Caco-2 (cell line): ENCODE measurements around the gene RNASE9. TPM values are rescaled to one million over a fixed set of nuclear protein-coding genes. Genes with fewer than 3 reads are reported as not detected.
"Not testable (repeated sequence)": the region's sequence is repeated elsewhere in the genome, so short reads cannot be mapped to it uniquely, and the experiment has no call there.

Experiments used
- BruUV-seq: library from RNA; stranded (reverse); fragments of 400-500 nt; replicated peaks from 2 replicates; lab custom pipeline; 2021; lab: Mats Ljungman, UMichigan
- CTCF ChIA-PET: fragments of 300-600 bp; sonication (Branson Sonifier 250); formaldehyde crosslinking; loops from one replicate; lab custom pipeline; 2022; ENCODE audit warnings: antibody characterized with exemption; lab: Charles Lee
- POLR2A ChIA-PET: fragments of 300-600 bp; sonication (Branson Sonifier 250); formaldehyde crosslinking; loops from one replicate; lab custom pipeline; 2022; ENCODE audit warnings: antibody characterized with exemption; lab: Charles Lee
- DNase-seq, 2 experiments: peaks; one replicate each; pipeline versions ENCODE4 v3.0.0 to v3.0.0-alpha.2; 2020 to 2022
- H3K27me3 ChIP-seq: replicated peaks from 2 replicates; pipeline ENCODE4 v1.6.0; 2011; ENCODE audit warnings: low read length; ENCODE audit not compliant: control insufficient read depth, insufficient read depth
- H3K36me3 ChIP-seq: 2 replicates; pipeline ENCODE4 v1.5.1; 2011; ENCODE audit warnings: low read length; ENCODE audit not compliant: control insufficient read depth, insufficient read depth
- H3K4me1 ChIP-seq: fragments of 250-450 bp; sonication (Bioruptor Pico); 2 replicates; pipeline ENCODE4 v1.5.1; 2020; ENCODE audit warnings: mild to moderate bottlenecking
- H3K4me3 ChIP-seq: 2 replicates; pipeline ENCODE4 v1.5.1; 2011; ENCODE audit warnings: low read depth, mild to moderate bottlenecking, control low read depth, low read length
- H3K9me3 ChIP-seq: fragments of 250-450 bp; sonication (Bioruptor Pico); 2 replicates; pipeline ENCODE4 v1.5.1; 2020; ENCODE audit warnings: mild to moderate bottlenecking, moderate library complexity
- H3K27ac Mint-ChIP-seq: one replicate; pipeline ENCODE4 v1.8.0; 2022; ENCODE audit warnings: mixed read lengths; ENCODE audit not compliant: unreplicated experiment
- H3K27me3 Mint-ChIP-seq: one replicate; pipeline ENCODE4 v1.8.0; 2022; ENCODE audit warnings: mixed read lengths; ENCODE audit not compliant: insufficient read depth, unreplicated experiment
- H3K36me3 Mint-ChIP-seq: one replicate; pipeline ENCODE4 v1.8.0; 2022; ENCODE audit warnings: mild to moderate bottlenecking, mixed read lengths; ENCODE audit not compliant: insufficient read depth, unreplicated experiment
- H3K4me1 Mint-ChIP-seq: one replicate; pipeline ENCODE4 v1.8.0; 2022; ENCODE audit warnings: low read depth, mixed read lengths; ENCODE audit not compliant: unreplicated experiment
- H3K4me3 Mint-ChIP-seq: one replicate; pipeline ENCODE4 v1.8.0; 2022; ENCODE audit warnings: mild to moderate bottlenecking, moderate library complexity, mixed read lengths; ENCODE audit not compliant: unreplicated experiment
- H3K9me3 Mint-ChIP-seq: one replicate; pipeline ENCODE4 v1.8.0; 2022; ENCODE audit warnings: mixed read lengths; ENCODE audit not compliant: unreplicated experiment
- CTCF ChIP-seq, 2 experiments: fragments of 200-600 bp in 1 of 2; IDR thresholded peaks; 1 replicate in 1 of 2; 2 replicates in 1 of 2; pipeline versions ENCODE4 v1.5.1 to v1.8.0; 2011 to 2022; ENCODE audit warnings: antibody characterized with exemption in 1 of 2, control low read depth in 1 of 2, inconsistent platforms in 1 of 2, low read depth in 1 of 2, low read length in 1 of 2, mild to moderate bottlenecking in 1 of 2, moderate library complexity in 1 of 2; ENCODE audit not compliant: insufficient read depth in 1 of 2, severe bottlenecking in 1 of 2, unreplicated experiment in 1 of 2
- intact Hi-C: fragments of 100-400 bp; cut with micrococcal nuclease; formaldehyde crosslinking; loops from one replicate; pipeline ENCODE4 v1.10.0; 2022; ENCODE audit not compliant: unreplicated experiment
- total RNA-seq: library from RNA; stranded (reverse); gene quantifications from 2 replicates; pipeline ENCODE4 v1.2.3, GENCODE V29; 2022

Gene RNASE9
- total RNA-seq, 1 experiment from 2014 or later: not detected

GRCh38 chr14:20508367-20508766 is 52.5 kb downstream of the RNASE9 start:
- Mint-ChIP-seq H3K27ac (no peak overlapping the region), H3K36me3 (no peaks in the 10 kb centered on the region), H3K27me3 (peaks cover 5% of the 10 kb centered on the region), H3K4me1 (peaks cover 9% of the 10 kb centered on the region), H3K4me3 (no peak overlapping the region), H3K9me3 (no peaks in the 10 kb centered on the region)
- Histone ChIP-seq H3K27me3 (no peaks in the 10 kb centered on the region), H3K9me3 (no peaks in the 10 kb centered on the region), H3K4me1 (no peaks in the 10 kb centered on the region), H3K36me3 (no peaks in the 10 kb centered on the region), H3K4me3 (no peak overlapping the region)
- BruUV-seq: no TSS peak
- DNase-seq: no peak
- POLR2A ChIA-PET: no interaction called here
- CTCF ChIA-PET: no interaction called here
- intact Hi-C loops: no loop called here
- no peak for TF ChIP-seq CTCF (IDR thresholded peaks at IDR 0.05; ENCODE audit: insufficient read depth in 1 of 2, low read depth in 1 of 2, low read length in 1 of 2, severe bottlenecking in 1 of 2, unreplicated experiment in 1 of 2)

GRCh38 chr14:20507537-20507936 is 53.3 kb downstream of the RNASE9 start:
- H3K27ac Mint-ChIP-seq: not testable (repeated sequence)

DNA sequence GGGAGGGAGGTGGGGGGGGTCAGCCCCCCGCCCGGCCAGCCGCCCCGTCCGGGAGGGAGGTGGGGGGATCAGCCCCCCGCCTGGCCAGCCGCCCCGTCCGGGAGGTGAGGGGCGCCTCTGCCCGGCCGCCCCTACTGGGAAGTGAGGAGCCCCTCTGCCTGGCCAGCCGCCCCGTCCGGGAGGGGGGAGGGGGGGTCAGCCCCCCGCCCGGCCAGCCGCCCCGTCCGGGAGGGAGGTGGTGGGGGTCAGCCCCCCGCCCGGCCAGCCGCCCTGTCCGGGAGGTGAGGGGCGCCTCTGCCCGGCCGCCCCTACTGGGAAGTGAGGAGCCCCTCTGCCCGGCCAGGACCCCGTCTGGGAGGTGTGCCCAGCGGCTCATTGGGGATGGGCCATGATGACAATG is 54.1 kb downstream of the RNASE9 start:
- H3K36me3 ChIP-seq, H3K9me3 ChIP-seq, POLR2A ChIA-PET, CTCF ChIA-PET, H3K4me1 ChIP-seq, H3K36me3 Mint-ChIP-seq, intact Hi-C loops, H3K27me3 ChIP-seq, BruUV-seq, DNase-seq, H3K27ac Mint-ChIP-seq, H3K9me3 Mint-ChIP-seq, H3K4me3 ChIP-seq, H3K4me3 Mint-ChIP-seq, H3K27me3 Mint-ChIP-seq: not testable (repeated sequence)
- H3K4me1 Mint-ChIP-seq: peaks cover 11% of the 10 kb centered on the region

More at GRCh38 chr14:20507537-20507936, 53.3 kb downstream of the RNASE9 start:
- H3K4me3 Mint-ChIP-seq, H3K4me3 ChIP-seq, BruUV-seq, H3K9me3 ChIP-seq, intact Hi-C loops, H3K9me3 Mint-ChIP-seq, H3K27me3 Mint-ChIP-seq, H3K4me1 ChIP-seq, POLR2A ChIA-PET, CTCF ChIA-PET, DNase-seq, H3K36me3 Mint-ChIP-seq, H3K27me3 ChIP-seq, H3K36me3 ChIP-seq: not testable (repeated sequence)
- H3K4me1 Mint-ChIP-seq: peaks cover 11% of the 10 kb centered on the region

- H3K4me1 ChIP-seq, H3K27ac Mint-ChIP-seq, H3K27me3 Mint-ChIP-seq, CTCF ChIA-PET, DNase-seq, intact Hi-C loops, POLR2A ChIA-PET, H3K4me3 ChIP-seq, BruUV-seq, H3K27me3 ChIP-seq, H3K4me3 Mint-ChIP-seq, H3K36me3 ChIP-seq, H3K9me3 Mint-ChIP-seq, H3K9me3 ChIP-seq, H3K36me3 Mint-ChIP-seq: not testable (repeated sequence)
- H3K4me1 Mint-ChIP-seq: peaks cover 11% of the 10 kb centered on the region
These were observed 54.6 kb downstream of the RNASE9 start for GRCh38 chr14:20506276-20506675.

Other genes with a start within 250 kb of the RNASE9 start
- 111 and 118 TPM in 2 replicates for gene CCNB1IP1, start 227.8 kb downstream of the RNASE9 start, total RNA-seq
- 41.1 and 49.4 TPM in 2 replicates for gene PARP2, start 217.4 kb downstream of the RNASE9 start, total RNA-seq
- gene TEP1, start 147.5 kb downstream of the RNASE9 start, total RNA-seq: 18.8 and 23.2 TPM in 2 replicates
- not detected in 2 replicates for gene KLHL33, start 124.9 kb downstream of the RNASE9 start, total RNA-seq
- gene OSGEP, start 106.2 kb downstream of the RNASE9 start, total RNA-seq: 63.1 and 64.3 TPM in 2 replicates
- 176 and 185 TPM in 2 replicates for gene APEX1, start 105.8 kb downstream of the RNASE9 start, total RNA-seq
- 39.6 and 46.2 TPM in 2 replicates for gene PIP4P1, start 99.6 kb downstream of the RNASE9 start, total RNA-seq
- 59.1 and 67.2 TPM in 2 replicates for gene PNP, start 91.6 kb downstream of the RNASE9 start, total RNA-seq
- gene RNASE10, start 55.5 kb downstream of the RNASE9 start, total RNA-seq: 0.28 TPM in 1 of 2 replicates, not detected in the other
- not detected in 2 replicates for gene RNASE11, start 27.0 kb upstream of the RNASE9 start, total RNA-seq
- gene RNASE12, start 30.3 kb upstream of the RNASE9 start, total RNA-seq: not detected in 2 replicates
- gene OR6S1, start 80.6 kb upstream of the RNASE9 start, total RNA-seq: not detected in 2 replicates
- gene RNASE4, start 123.5 kb upstream of the RNASE9 start, total RNA-seq: 8.8 and 9.2 TPM in 2 replicates
- gene ANG, start 127.7 kb upstream of the RNASE9 start, total RNA-seq: 23.6 and 24.7 TPM in 2 replicates
- gene EDDM3A, start 184.8 kb upstream of the RNASE9 start, total RNA-seq: not detected in 2 replicates
- not detected in 2 replicates for gene EDDM3B, start 207.4 kb upstream of the RNASE9 start, total RNA-seq
- gene RNASE6, start 220.2 kb upstream of the RNASE9 start, total RNA-seq: not detected in 2 replicates
- gene RNASE1, start 241.8 kb upstream of the RNASE9 start, total RNA-seq: 1.2 and 1.5 TPM in 2 replicates